Naive thymus-derived CD4-positive, alpha-beta T cell (primary cell): ENCODE results near the gene BCL7B. TPM values are rescaled to one million over a fixed set of nuclear protein-coding genes. Genes with fewer than 3 reads are reported as not detected.

ENCODE experiments used
- polyA plus RNA-seq, 2 donors: library from polyadenylated mRNA; unstranded; fragments of 300-500 nt; fragmentation: Illumina TruSeq; gene quantifications; one replicate each; pipeline ENCODE4 v1.2.3, GENCODE V29; 2021
- total RNA-seq, 6 experiments: library from RNA in 5 of 6; stranded (reverse) in 5 of 6; gene quantifications; 1 replicate in 5 of 6; 2 replicates in 1 of 6; pipeline ENCODE4 v1.2.3 and lab custom pipeline; 2021 to 2026

BCL7B gene
- total and polyA plus RNA-seq, 7 experiments from 2014 or later: 57.3 to 118 (median 80.5) TPM

Other genes with a start within 250 kb of the BCL7B start
- gene NSUN5, start 248.9 kb downstream of the BCL7B start, total RNA-seq: 10 to 100 TPM; 34.3 to 81.6 (median 46.0) TPM
- gene NSUN5, start 248.9 kb downstream of the BCL7B start, polyA plus RNA-seq: 10 to 100 TPM; 53.2 to 72.5 TPM
- gene TRIM50, start 229.6 kb downstream of the BCL7B start, total RNA-seq: not detected
- not detected for gene TRIM50, start 229.6 kb downstream of the BCL7B start, polyA plus RNA-seq
- gene FKBP6, start 229.5 kb downstream of the BCL7B start, total RNA-seq: under 1 TPM in 1 of 5 experiments, not detected in 4; 0.24 TPM
- not detected for gene FKBP6, start 229.5 kb downstream of the BCL7B start, polyA plus RNA-seq
- under 1 TPM in 3 of 5 experiments, not detected in 2; 0.15 to 0.24 (median 0.22) TPM for gene FZD9, start 123.9 kb downstream of the BCL7B start, total RNA-seq
- gene FZD9, start 123.9 kb downstream of the BCL7B start, polyA plus RNA-seq: under 1 TPM; 0.07 to 0.18 TPM
- 10 to 100 TPM; 44.7 to 90.3 (median 66.7) TPM for gene BAZ1B, start 35.4 kb downstream of the BCL7B start, total RNA-seq
- 10 to 100 TPM; 14.7 to 32.5 TPM for gene BAZ1B, start 35.4 kb downstream of the BCL7B start, polyA plus RNA-seq
- gene TBL2, start 20.9 kb upstream of the BCL7B start, total RNA-seq: 10 to 100 TPM; 19.2 to 40.9 (median 32.8) TPM
- 10 to 100 TPM; 21.3 to 29.0 TPM for gene TBL2, start 20.9 kb upstream of the BCL7B start, polyA plus RNA-seq
- gene MLXIPL, start 66.8 kb upstream of the BCL7B start, total RNA-seq: not detected
- gene MLXIPL, start 66.8 kb upstream of the BCL7B start, polyA plus RNA-seq: not detected
- under 1 TPM in 3 of 5 experiments, not detected in 2; 0.22 to 0.85 (median 0.44) TPM for gene VPS37D, start 110.1 kb upstream of the BCL7B start, total RNA-seq
- not detected for gene VPS37D, start 110.1 kb upstream of the BCL7B start, polyA plus RNA-seq
- 10 to 100 TPM in 4 of 5 experiments, 1 to 10 TPM in 1; 9.5 to 22.4 (median 13.4) TPM for gene DNAJC30, start 125.8 kb upstream of the BCL7B start, total RNA-seq
- 10 to 100 TPM; 11.8 to 12.9 TPM for gene DNAJC30, start 125.8 kb upstream of the BCL7B start, polyA plus RNA-seq
- gene BUD23, start 125.9 kb upstream of the BCL7B start, total RNA-seq: 100 to 1,000 TPM in 2 of 5 experiments, 10 to 100 TPM in 3; 50.5 to 107 (median 72.0) TPM
- gene BUD23, start 125.9 kb upstream of the BCL7B start, polyA plus RNA-seq: 100 to 1,000 TPM; 126 to 156 TPM
- 10 to 100 TPM in 3 of 5 experiments, 1 to 10 TPM in 2; 9.6 to 13.4 (median 10.5) TPM for gene STX1A, start 162.0 kb upstream of the BCL7B start, total RNA-seq
- gene STX1A, start 162.0 kb upstream of the BCL7B start, polyA plus RNA-seq: 1 to 10 TPM; 1.2 to 3.2 TPM
- gene ABHD11, start 181.1 kb upstream of the BCL7B start, total RNA-seq: 10 to 100 TPM; 12.3 to 22.7 (median 17.2) TPM
- 10 to 100 TPM; 10.2 to 15.9 TPM for gene ABHD11, start 181.1 kb upstream of the BCL7B start, polyA plus RNA-seq
- gene CLDN3, start 212.6 kb upstream of the BCL7B start, total RNA-seq: not detected
- gene CLDN3, start 212.6 kb upstream of the BCL7B start, polyA plus RNA-seq: not detected